Measurements from ENCODE around the gene RND3. TPM values are rescaled to one million over a fixed set of nuclear protein-coding genes. Genes with fewer than 3 reads are reported as not detected.

The RND3 gene
- total and polyA plus RNA-seq, 9 of the 15 experiments (the other 6 are each of a cell fraction or from before 2014, with no cell fraction given): 0.22 to 0.64 (median 0.29) TPM; not detected in 4

GRCh38 chr2:150495001-150495400, 7.5 kb upstream of the RND3 start:
- no peak overlapping the region for H3K27ac ChIP-seq (ENCODE audit: extremely low read depth, low read depth, low read length)
- no peaks in the 10 kb centered on the region for H4K20me1 ChIP-seq (replicated peaks; ENCODE audit: control insufficient read depth, insufficient read depth, low read length)
- POLR2A ChIA-PET: no interaction called here
- no peak overlapping the region for H3K4me2 ChIP-seq (ENCODE audit: insufficient read depth, low read length)
- no peaks in the 10 kb centered on the region for H3K4me1 ChIP-seq (replicated peaks in 1 of 2; ENCODE audit: control insufficient read depth in 2 of 2, insufficient read depth in 2 of 2, low read length in 2 of 2)
- H3K9ac ChIP-seq (ENCODE audit: insufficient read depth in 1 of 2, low read depth in 2 of 2, low read length in 2 of 2): no peak overlapping the region
- ATAC-seq (no peak), FAIRE-seq (no peak), DNase-seq (ENCODE audit: extremely low read depth in 1 of 4, low spot score in 3 of 4) (no peak)
- H3K9me3 ChIP-seq (replicated peaks; ENCODE audit: control insufficient read depth, insufficient read depth, low read depth, low read length): no peaks in the 10 kb centered on the region
- no peak overlapping the region for H2AFZ ChIP-seq (ENCODE audit: low read depth, low read length)
- TF ChIP-seq ARID1B (IDR thresholded peaks at IDR 0.05): no peak
- TF ChIP-seq CBX8 (IDR thresholded peaks at IDR 0.05; ENCODE audit: borderline replicate concordance, extremely low read depth, low read depth, low read length, poor library complexity, severe bottlenecking): no peak
- TF ChIP-seq CBFA2T2 (conservative IDR thresholded peaks at IDR 0.05): no peak
- TF ChIP-seq RBM25 (IDR thresholded peaks at IDR 0.05; ENCODE audit: low read depth, low read length, severe bottlenecking): no peak
- no peak for TF ChIP-seq ETV1 (tag; conservative IDR thresholded peaks at IDR 0.05; ENCODE audit: low read depth)
- no peak for TF ChIP-seq HBP1 (CRISPR knock-in tag; IDR thresholded peaks at IDR 0.05)
- no peak for TF ChIP-seq CHD4 (IDR thresholded peaks at IDR 0.05; ENCODE audit: insufficient read depth, insufficient replicate concordance, low read depth, low read length, poor library complexity, severe bottlenecking)
- TF ChIP-seq HDAC8 (tag; IDR thresholded peaks at IDR 0.05): no peak
- TF ChIP-seq THAP7 (CRISPR knock-in tag; IDR thresholded peaks at IDR 0.05): no peak
- TF ChIP-seq MYNN (IDR thresholded peaks at IDR 0.05): no peak
- no peak for TF ChIP-seq MYNN (CRISPR knock-in tag; IDR thresholded peaks at IDR 0.05)
- 0% methylated on average over 2 of the region's 2 CpGs for WGBS (ENCODE audit: insufficient coverage, low coverage, missing lambda C conversion rate)
- H3K9me1 ChIP-seq (ENCODE audit: control insufficient read depth, insufficient read depth, low read length): no peaks in the 10 kb centered on the region
- BruUV-seq (replicated peaks): no TSS peak
- H3K27me3 ChIP-seq (ENCODE audit: control insufficient read depth in 2 of 2, insufficient read depth in 2 of 2, low read length in 2 of 2): no peaks in the 10 kb centered on the region
- in situ Hi-C loops (cut with MboI): loop anchor here (25.0 kb wide), 1 partner anchor 883 kb away; no protein-coding TSS in a partner anchor
- CTCF ChIA-PET (ENCODE audit: low intra/inter-chr PET ratio): no interaction called here
- intact Hi-C loops (cut with micrococcal nuclease): no loop called here
- H3K36me3 ChIP-seq (ENCODE audit: control insufficient read depth, insufficient read depth, low read length): no peaks in the 10 kb centered on the region
- H3K4me3 ChIP-seq: no peak overlapping the region
- H3K79me2 ChIP-seq (ENCODE audit: control insufficient read depth, insufficient read depth, low read length): no peaks in the 10 kb centered on the region
